22Rv1 (cell line): ENCODE results near the gene CAPZB.

Source experiments
- H3K27ac ChIP-seq: fragments of 450-650 bp; 2 replicates; pipeline ENCODE4 v1.5.1; 2017
- CTCF ChIP-seq: fragments of 450-650 bp; IDR thresholded peaks from 2 replicates; pipeline ENCODE4 v1.5.1; 2017; ENCODE audit warnings: mild to moderate bottlenecking
- ZFX ChIP-seq: fragments of 450-650 bp; IDR thresholded peaks from 2 replicates; pipeline ENCODE4 v1.6.1; 2017; ENCODE audit warnings: antibody characterized with exemption, borderline replicate concordance

The CAPZB gene

GRCh38 chr1:19402031-19402813, 83.1 kb downstream of the CAPZB start:
- TF ChIP-seq CTCF (no peak), ZFX (no peak)
- no peak overlapping the region for H3K27ac ChIP-seq

GRCh38 chr1:19401535-19401889, 83.8 kb downstream of the CAPZB start:
- no peak overlapping the region for H3K27ac ChIP-seq

GRCh38 chr1:19400875-19401534, 84.3 kb downstream of the CAPZB start:
- TF ChIP-seq ZFX (no peak), CTCF (no peak)
- no peak overlapping the region for H3K27ac ChIP-seq

More at GRCh38 chr1:19401535-19401889, 83.8 kb downstream of the CAPZB start:
- TF ChIP-seq CTCF = no peak
- TF ChIP-seq ZFX = no peak

GRCh38 chr1:19400192-19400611, 85.1 kb downstream of the CAPZB start:
- no peak for TF ChIP-seq ZFX
- TF ChIP-seq CTCF = no peak
- H3K27ac ChIP-seq = no peak overlapping the region

GRCh38 chr1:19398309-19398760, 87.0 kb downstream of the CAPZB start:
- TF ChIP-seq CTCF = no peak
- no peak for TF ChIP-seq ZFX

GRCh38 chr1:19397217-19397945, 88.0 kb downstream of the CAPZB start:
- no peak for TF ChIP-seq CTCF
- no peak overlapping the region for H3K27ac ChIP-seq

More at GRCh38 chr1:19398309-19398760, 87.0 kb downstream of the CAPZB start:
- no peak overlapping the region for H3K27ac ChIP-seq
